22Rv1 (cell line): ENCODE measurements around the gene ST3GAL3.

Experiments used
- ZFX ChIP-seq: fragments of 450-650 bp; IDR thresholded peaks from 2 replicates; pipeline ENCODE4 v1.6.1; 2017; ENCODE audit warnings: antibody characterized with exemption, borderline replicate concordance
- TF ChIP-seq, protein P1 (sequence below): fragments of 450-650 bp; IDR thresholded peaks from 2 replicates; pipeline ENCODE4 v1.5.1; 2017; ENCODE audit warnings: mild to moderate bottlenecking

- TF ChIP-seq ZFX: no peak
- TF ChIP-seq, protein P1, sequence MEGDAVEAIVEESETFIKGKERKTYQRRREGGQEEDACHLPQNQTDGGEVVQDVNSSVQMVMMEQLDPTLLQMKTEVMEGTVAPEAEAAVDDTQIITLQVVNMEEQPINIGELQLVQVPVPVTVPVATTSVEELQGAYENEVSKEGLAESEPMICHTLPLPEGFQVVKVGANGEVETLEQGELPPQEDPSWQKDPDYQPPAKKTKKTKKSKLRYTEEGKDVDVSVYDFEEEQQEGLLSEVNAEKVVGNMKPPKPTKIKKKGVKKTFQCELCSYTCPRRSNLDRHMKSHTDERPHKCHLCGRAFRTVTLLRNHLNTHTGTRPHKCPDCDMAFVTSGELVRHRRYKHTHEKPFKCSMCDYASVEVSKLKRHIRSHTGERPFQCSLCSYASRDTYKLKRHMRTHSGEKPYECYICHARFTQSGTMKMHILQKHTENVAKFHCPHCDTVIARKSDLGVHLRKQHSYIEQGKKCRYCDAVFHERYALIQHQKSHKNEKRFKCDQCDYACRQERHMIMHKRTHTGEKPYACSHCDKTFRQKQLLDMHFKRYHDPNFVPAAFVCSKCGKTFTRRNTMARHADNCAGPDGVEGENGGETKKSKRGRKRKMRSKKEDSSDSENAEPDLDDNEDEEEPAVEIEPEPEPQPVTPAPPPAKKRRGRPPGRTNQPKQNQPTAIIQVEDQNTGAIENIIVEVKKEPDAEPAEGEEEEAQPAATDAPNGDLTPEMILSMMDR: no peak
These were observed 134.8 kb downstream of the ST3GAL3 start for GRCh38 chr1:43842175-43842498.
